DOHH2 (cell line): ENCODE results near the gene SLC6A12.

ENCODE experiments used
- H3F3A ChIP-seq: fragments of 200-600 bp; sonication (generic), shearing (Covaris generic); 2 replicates; pipeline ENCODE4 v1.6.0; 2016; ENCODE audit warnings: antibody characterized with exemption, mild to moderate bottlenecking; ENCODE audit not compliant: control insufficient read depth, insufficient read depth
- H3K27ac ChIP-seq: fragments of 200-600 bp; sonication (generic); 2 replicates; pipeline ENCODE4 v1.5.1; 2014; ENCODE audit warnings: low read depth, mild to moderate bottlenecking, low read length, moderate library complexity
- H3K27me3 ChIP-seq: fragments of 200-600 bp; sonication (generic); 2 replicates; pipeline ENCODE4 v1.6.1; 2014; ENCODE audit warnings: mild to moderate bottlenecking, low read length, mixed read lengths; ENCODE audit not compliant: control insufficient read depth
- H3K36me3 ChIP-seq: fragments of 200-600 bp; sonication (generic); 2 replicates; pipeline ENCODE4 v1.6.1; 2014; ENCODE audit warnings: mild to moderate bottlenecking, low read length, moderate library complexity, mixed read lengths; ENCODE audit not compliant: control insufficient read depth
- H3K4me1 ChIP-seq: fragments of 200-600 bp; sonication (generic); 2 replicates; pipeline ENCODE4 v1.6.1; 2014; ENCODE audit warnings: mild to moderate bottlenecking, low read length, mixed read lengths; ENCODE audit not compliant: control insufficient read depth
- H3K4me2 ChIP-seq: fragments of 200-600 bp; sonication (generic); 2 replicates; pipeline ENCODE4 v1.6.0; 2014; ENCODE audit warnings: mild to moderate bottlenecking, low read length, moderate library complexity
- H3K4me3 ChIP-seq: fragments of 200-600 bp; sonication (generic); 2 replicates; pipeline ENCODE4 v1.5.1; 2014; ENCODE audit warnings: mild to moderate bottlenecking, low read length, mixed read lengths
- H3K79me2 ChIP-seq: fragments of 200-600 bp; sonication (generic); 2 replicates; pipeline ENCODE4 v1.6.1; 2014; ENCODE audit warnings: mild to moderate bottlenecking, low read length, mixed read lengths; ENCODE audit not compliant: control insufficient read depth
- H3K9me2 ChIP-seq: fragments of 200-600 bp; sonication (generic); replicated peaks from 2 replicates; pipeline ENCODE4 v1.6.1; 2014; ENCODE audit warnings: mild to moderate bottlenecking, low read length, mixed read lengths; ENCODE audit not compliant: control insufficient read depth
- H3K9me3 ChIP-seq: fragments of 200-600 bp; sonication (generic); 2 replicates; pipeline ENCODE4 v1.6.1; 2014; ENCODE audit warnings: antibody characterized with exemption, low read length, mixed read lengths; ENCODE audit not compliant: control insufficient read depth, insufficient read depth
- H4K20me1 ChIP-seq: fragments of 200-600 bp; sonication (generic); 2 replicates; pipeline ENCODE4 v1.6.0; 2014; ENCODE audit warnings: low read depth, mild to moderate bottlenecking, antibody characterized with exemption, low read length, moderate library complexity; ENCODE audit not compliant: control insufficient read depth, insufficient read depth
- CTCF ChIP-seq: fragments of 200-600 bp; sonication (generic); IDR thresholded peaks from one replicate; pipeline ENCODE4 v1.5.1; 2014; ENCODE audit warnings: antibody characterized with exemption, mild to moderate bottlenecking, low read depth, low read length; ENCODE audit not compliant: poor library complexity, severe bottlenecking
- EZH2phosphoT487 ChIP-seq: fragments of 200-600 bp; sonication (generic); IDR thresholded peaks from 2 replicates; pipeline ENCODE4 v1.6.1; 2017; ENCODE audit warnings: borderline replicate concordance, mild to moderate bottlenecking, antibody characterized with exemption, low read length, moderate library complexity, mixed read lengths

SLC6A12 gene

GRCh38 chr12:203074-203461 lies 10.9 kb downstream of the SLC6A12 start:
- H4K20me1 ChIP-seq, result no peaks in the 10 kb centered on the region
- H3K27me3 ChIP-seq, result peaks cover 3% of the 10 kb centered on the region
- no peaks in the 10 kb centered on the region for H3F3A ChIP-seq
- H3K27ac ChIP-seq, result no peak overlapping the region
- no peaks in the 10 kb centered on the region for H3K36me3 ChIP-seq
- H3K79me2 ChIP-seq, result no peaks in the 10 kb centered on the region
- no peak overlapping the region for H3K4me3 ChIP-seq
- no peaks in the 10 kb centered on the region for H3K9me3 ChIP-seq
- H3K4me2 ChIP-seq, result no peak overlapping the region
- H3K9me2 ChIP-seq, result no peaks in the 10 kb centered on the region
- no peaks in the 10 kb centered on the region for H3K4me1 ChIP-seq
- TF ChIP-seq CTCF (no peak), EZH2phosphoT487 (no peak)

GRCh38 chr12:202081-202731 lies 11.8 kb downstream of the SLC6A12 start:
- Histone ChIP-seq H3F3A (no peaks in the 10 kb centered on the region), H4K20me1 (no peaks in the 10 kb centered on the region), H3K9me2 (no peaks in the 10 kb centered on the region), H3K9me3 (no peaks in the 10 kb centered on the region), H3K4me3 (no peak overlapping the region), H3K4me2 (no peak overlapping the region), H3K36me3 (no peaks in the 10 kb centered on the region), H3K27me3 (peaks cover 3% of the 10 kb centered on the region), H3K27ac (no peak overlapping the region), H3K79me2 (no peaks in the 10 kb centered on the region), H3K4me1 (no peaks in the 10 kb centered on the region)
- TF ChIP-seq CTCF, result no peak
- no peak for TF ChIP-seq EZH2phosphoT487

GRCh38 chr12:201361-201760 lies 12.6 kb downstream of the SLC6A12 start:
- Histone ChIP-seq H3K9me3 (no peaks in the 10 kb centered on the region), H3K4me3 (no peak overlapping the region), H3K27me3 (peaks cover 3% of the 10 kb centered on the region), H3K27ac (no peak overlapping the region), H4K20me1 (no peaks in the 10 kb centered on the region), H3K4me2 (no peak overlapping the region), H3K9me2 (no peaks in the 10 kb centered on the region), H3F3A (no peaks in the 10 kb centered on the region), H3K36me3 (no peaks in the 10 kb centered on the region), H3K4me1 (no peaks in the 10 kb centered on the region), H3K79me2 (no peaks in the 10 kb centered on the region)
- TF ChIP-seq CTCF (no peak), EZH2phosphoT487 (no peak)
